GM18867 (cell line): Measurements from ENCODE around the gene PSAP.

Experiments used
- ATAC-seq: cut with Tn5 transposase; IDR thresholded peaks from one replicate; pipeline ENCODE4 v1.9.1; 2021; ENCODE audit warnings: mild to moderate bottlenecking, moderate library complexity; ENCODE audit not compliant: unreplicated experiment

PSAP gene

DNA sequence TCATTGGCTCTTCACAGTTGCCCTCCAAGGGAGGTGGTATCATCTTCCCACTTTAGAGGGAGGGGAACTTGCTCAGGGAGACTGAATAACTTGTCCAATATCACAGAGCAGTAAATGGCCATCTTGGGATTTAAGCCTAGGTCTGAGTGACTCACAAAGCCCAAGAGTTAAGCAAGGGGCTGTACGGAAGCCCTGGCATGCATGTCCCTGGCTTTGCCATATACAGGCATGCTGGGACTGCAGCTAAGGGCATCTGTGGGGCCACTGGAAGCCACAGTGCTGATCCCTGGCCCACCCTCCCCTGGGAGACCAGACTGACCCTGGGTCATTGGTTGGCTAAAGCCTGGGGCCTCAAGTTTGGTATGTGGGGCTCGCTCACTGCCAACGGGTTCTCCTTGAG lies 80.8 kb downstream of the PSAP start:
- ATAC-seq: no peak

DNA sequence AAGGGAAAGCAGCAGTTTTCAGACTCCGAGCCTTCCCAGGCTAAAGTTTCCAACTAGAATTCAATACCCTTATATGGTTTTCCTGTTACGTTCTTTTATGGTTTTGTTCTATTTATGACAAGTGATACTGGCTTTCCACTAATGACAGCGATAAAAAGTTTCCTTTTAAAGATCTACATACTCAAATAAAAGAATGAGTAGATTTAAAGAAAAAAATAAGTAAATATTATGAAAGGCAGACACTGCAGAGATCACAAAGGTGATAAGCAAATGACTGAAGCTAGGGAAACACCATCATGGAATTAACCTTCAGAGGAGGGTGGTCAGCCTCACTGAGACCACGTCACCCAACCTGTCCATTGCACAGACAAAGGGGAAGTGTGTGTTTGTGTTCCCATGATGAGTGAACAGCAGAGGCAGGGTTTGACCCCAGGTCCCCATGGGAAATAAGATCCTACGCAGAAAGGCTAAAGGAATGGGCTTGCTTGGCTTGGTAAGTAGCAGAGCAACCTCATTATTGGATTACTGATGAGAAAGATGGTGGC lies 81.7 kb downstream of the PSAP start:
- ATAC-seq: peak; percentile 15

DNA sequence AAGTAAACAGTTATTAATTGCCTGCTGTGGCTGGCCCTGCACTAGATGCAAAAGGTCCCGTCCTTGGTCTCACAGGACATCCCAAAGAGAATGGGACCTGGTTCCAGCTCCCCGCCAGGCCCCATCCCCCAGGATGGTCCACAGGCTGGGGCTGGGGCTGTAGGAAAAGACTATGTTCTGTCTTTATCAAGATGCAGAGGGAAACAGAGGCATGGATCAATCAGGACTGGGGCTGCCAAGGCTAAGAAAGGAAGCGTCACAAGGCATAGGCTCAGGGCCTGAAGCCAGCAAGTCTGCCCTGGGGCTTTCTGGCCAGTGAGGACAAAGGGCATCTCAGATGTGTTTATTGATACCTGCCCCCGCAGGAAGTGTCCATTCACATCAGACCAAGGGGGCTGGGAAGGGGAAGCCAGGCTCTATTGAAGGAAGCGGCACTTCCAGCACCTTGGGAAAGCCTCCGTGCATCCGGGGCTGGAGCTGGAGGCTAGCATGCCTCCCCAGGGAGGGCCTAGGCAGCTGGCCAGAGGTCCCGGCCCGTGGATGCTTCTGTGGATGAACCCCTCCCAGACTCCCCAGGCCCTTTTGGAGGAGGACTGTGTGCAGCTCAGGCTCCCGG lies 83.5 kb downstream of the PSAP start:
- ATAC-seq: no peak

DNA sequence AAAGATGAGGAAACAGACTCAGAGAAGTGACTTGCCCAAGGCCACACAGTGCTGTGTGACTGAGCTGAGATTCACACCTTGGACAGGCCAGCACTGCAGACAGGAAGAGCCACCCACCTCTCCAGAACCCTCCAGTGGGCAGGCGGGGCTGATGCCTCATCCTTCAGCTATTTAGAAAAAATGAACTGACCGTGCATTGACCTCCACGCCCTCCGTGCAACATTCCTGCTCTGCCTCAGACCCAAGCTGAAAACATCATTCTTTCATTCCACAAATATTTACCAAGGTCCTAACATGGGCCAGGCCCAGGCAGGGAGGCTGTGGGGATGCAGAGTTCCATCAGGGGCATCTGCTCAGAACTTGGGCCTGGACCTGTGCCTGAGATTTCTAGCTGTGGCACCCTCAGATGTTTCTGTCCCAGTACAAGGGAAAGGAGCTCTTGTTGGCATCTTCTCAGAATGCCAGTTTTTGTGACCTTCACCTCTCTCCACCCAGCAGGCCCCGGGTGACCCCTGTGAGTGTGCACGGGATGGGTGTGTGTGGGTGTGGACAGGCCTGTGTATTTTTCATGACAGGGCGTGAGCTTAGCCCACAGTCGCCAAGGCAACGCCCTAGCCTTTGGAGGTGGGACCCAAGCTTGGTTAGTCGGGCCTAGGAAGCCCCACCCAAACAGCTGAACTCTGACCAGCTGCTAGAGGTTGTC lies 84.2 kb downstream of the PSAP start:
- no peak for ATAC-seq
